Adrenal gland (tissue), 12 donors: Measurements from ENCODE around the gene LPAR3. TPM values are rescaled to one million over a fixed set of nuclear protein-coding genes. Genes with fewer than 3 reads are reported as not detected.

Source experiments
- DNase-seq, 7 donors: peaks; one replicate each; pipeline ENCODE4 v3.0.0-alpha.2; 2019 to 2020
- H3K27ac ChIP-seq, 5 donors: fragments of 200-600 bp; sonication (generic) in 4 of 5; 1 replicate in 3 of 5; 2 replicates in 2 of 5; pipeline versions ENCODE4 v1.5.1 to v1.8.0; 2016 to 2020; ENCODE audit warnings: mild to moderate bottlenecking in 1 of 5
- H3K27me3 ChIP-seq: fragments of 200-600 bp; 2 replicates; pipeline ENCODE4 v1.8.0; 2021
- H3K36me3 ChIP-seq, 2 donors: fragments of 200-600 bp; replicated peaks in 1 of 2; 1 replicate in 1 of 2; 2 replicates in 1 of 2; pipeline versions ENCODE4 v1.5.1 to v1.8.0; 2018 to 2022
- H3K4me1 ChIP-seq, 2 donors: fragments of 200-600 bp; replicated peaks in 1 of 2; 1 replicate in 1 of 2; 2 replicates in 1 of 2; pipeline versions ENCODE4 v1.5.1 to v1.8.0; 2018 to 2021
- H3K4me3 ChIP-seq, 4 donors: fragments of 200-600 bp; sonication (generic) in 3 of 4; one replicate each; pipeline ENCODE4 v1.5.1; 2016 to 2018
- H3K9me3 ChIP-seq, 3 donors: fragments of 200-600 bp; sonication (generic) in 1 of 3; replicated peaks in 1 of 3; 1 replicate in 2 of 3; 2 replicates in 1 of 3; pipeline versions ENCODE4 v1.5.1 to v1.8.0; 2016 to 2021
- CTCF ChIP-seq, 6 experiments: fragments of 450-650 bp in 4 of 6; fragments of 200-600 bp in 2 of 6; sonication (generic) in 1 of 6; IDR thresholded peaks; 1 replicate in 5 of 6; 2 replicates in 1 of 6; pipeline versions ENCODE4 v1.5.1 to v1.8.0; 2016 to 2021; ENCODE audit warnings: antibody characterized with exemption in 6 of 6, mild to moderate bottlenecking in 2 of 6, moderate library complexity in 1 of 6
- POLR2A ChIP-seq, 2 donors: fragments of 450-650 bp; IDR thresholded peaks; one replicate each; pipeline ENCODE4 v1.6.1; 2017; ENCODE audit warnings: antibody characterized with exemption in 2 of 2, mild to moderate bottlenecking in 2 of 2, moderate library complexity in 1 of 2
- WGBS, 4 donors: extraction: QIAGEN DNeasy Blood & Tissue Kit in 2 of 4; methylation state at CpG; one replicate each; pipeline versions ENCODE4 v1.1.5 to v1.1.7; 2013 to 2017; 5-methylcytosine and 5-hydroxymethylcytosine counted together
- intact Hi-C, 2 donors: fragments of 100-400 bp; cut with DNase I; formaldehyde crosslinking; loops; one replicate each; pipeline versions ENCODE4 v1.14.1 to v1.15.0; 2022 to 2023
- polyA plus RNA-seq, 3 donors: library from polyadenylated mRNA; stranded (reverse); fragments of 200-250 nt in 2 of 3; fragments of 350-450 nt in 1 of 3; fragmentation: Illumina TruSeq in 1 of 3; extraction: RNeasy Lipid Tissue Mini Kit (QIAGEN cat#74804) in 1 of 3; gene quantifications; one replicate each; pipeline ENCODE4 v1.2.3, GENCODE V29; 2013 to 2014
- total RNA-seq, 9 donors: library from RNA; depleted of rRNA in 4 of 9; stranded (reverse); fragments of >200 nt in 4 of 9; fragments of 120-200 nt in 1 of 9; fragmentation: NEBNext Ultra II Directional in 1 of 9; extraction: Animal tissue kit (Norgen Biotek cat#: 25700) in 1 of 9; gene quantifications; one replicate each; pipeline versions ENCODE4 v1.1.0 to v1.2.4, GENCODE V29; 2013 to 2023
- donor health status: healthy with polysubstance abuse.
- donor health status: Bipolar disorder and iron deficiency.
- donor health status: DM: yes; HTN: yes; CAD: no.
- donor health status: DM: no; HTN: no; CAD: no.
- donor health status: DM: no; HTN: no; CAD: no.
- donor health status: DM: yes; HTN: yes; CAD: no.

The LPAR3 gene
- total and polyA plus RNA-seq, 12 donors: 0.06 to 7.1 (median 1.8) TPM

- no peak for DNase-seq
- intact Hi-C loops: no loop called here
- no peak overlapping the region for H3K27ac ChIP-seq
- peaks cover 0 to 9% of the 10 kb centered on the region in 2 donors for H3K4me1 ChIP-seq
- no peak overlapping the region for H3K4me3 ChIP-seq
- H3K9me3 ChIP-seq: no peaks in the 10 kb centered on the region
- no peaks in the 10 kb centered on the region for H3K36me3 ChIP-seq
- TF ChIP-seq CTCF (IDR thresholded peaks at IDR 0.05): no peak
- TF ChIP-seq POLR2A (IDR thresholded peaks at IDR 0.05): no peak
- H3K27me3 ChIP-seq: peaks cover 13% of the 10 kb centered on the region
- WGBS, 4 donors: 59 to 74% (median 66%) methylated on average over 5 of the region's 5 CpGs
Measured at GRCh38 chr1:84762664-84763063, 130.3 kb downstream of the LPAR3 start.

Other genes with a start within 250 kb of the LPAR3 start
- 1 to 10 TPM; 2.1 to 5.8 (median 4.2) TPM for gene SSX2IP, start 202.7 kb downstream of the LPAR3 start, total RNA-seq
- gene SSX2IP, start 202.7 kb downstream of the LPAR3 start, polyA plus RNA-seq: 10 to 100 TPM in 1 of 3 donors, 1 to 10 TPM in 2; 1.3 to 10.0 (median 2.5) TPM
- 10 to 100 TPM in 6 of 9 donors, 1 to 10 TPM in 2, under 1 TPM in 1; 0.89 to 40.1 (median 13.6) TPM for gene MCOLN2, start 103.9 kb upstream of the LPAR3 start, total RNA-seq
- 10 to 100 TPM in 2 of 3 donors, 1 to 10 TPM in 1; 2.2 to 27.4 (median 19.4) TPM for gene MCOLN2, start 103.9 kb upstream of the LPAR3 start, polyA plus RNA-seq
- 100 to 1,000 TPM in 1 of 9 donors, 10 to 100 TPM in 7, under 1 TPM in 1; 0.94 to 183 (median 55.7) TPM for gene MCOLN3, start 155.3 kb upstream of the LPAR3 start, total RNA-seq
- 100 to 1,000 TPM in 2 of 3 donors, 10 to 100 TPM in 1; 11.3 to 144 (median 140) TPM for gene MCOLN3, start 155.3 kb upstream of the LPAR3 start, polyA plus RNA-seq